ENCODE measurements around the gene GHSR.

DNA sequence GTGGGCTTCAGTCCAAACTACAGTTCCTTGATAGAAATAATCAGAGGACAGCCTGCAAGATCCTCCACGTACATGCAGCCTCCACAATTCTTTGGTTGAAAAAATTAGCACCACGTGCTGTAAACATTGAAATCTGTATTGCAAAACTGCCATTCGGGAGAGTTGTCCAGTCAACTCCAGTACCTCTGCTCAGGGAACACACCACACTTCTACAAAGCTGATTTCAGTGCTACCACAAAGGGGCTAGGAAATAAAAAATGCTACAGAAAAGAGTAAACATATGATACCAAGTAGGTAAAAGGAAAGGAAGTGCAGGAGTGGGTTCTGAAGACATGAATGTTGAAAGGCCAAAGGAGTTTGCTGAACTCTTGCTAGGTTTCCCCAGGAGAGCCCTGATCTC lies 40.4 kb downstream of the GHSR start:
- TF ChIP-seq EZH2phosphoT487 (IDR thresholded peaks at IDR 0.05; ENCODE audit: borderline replicate concordance, low read length) = no peak
- TF ChIP-seq, protein P1, sequence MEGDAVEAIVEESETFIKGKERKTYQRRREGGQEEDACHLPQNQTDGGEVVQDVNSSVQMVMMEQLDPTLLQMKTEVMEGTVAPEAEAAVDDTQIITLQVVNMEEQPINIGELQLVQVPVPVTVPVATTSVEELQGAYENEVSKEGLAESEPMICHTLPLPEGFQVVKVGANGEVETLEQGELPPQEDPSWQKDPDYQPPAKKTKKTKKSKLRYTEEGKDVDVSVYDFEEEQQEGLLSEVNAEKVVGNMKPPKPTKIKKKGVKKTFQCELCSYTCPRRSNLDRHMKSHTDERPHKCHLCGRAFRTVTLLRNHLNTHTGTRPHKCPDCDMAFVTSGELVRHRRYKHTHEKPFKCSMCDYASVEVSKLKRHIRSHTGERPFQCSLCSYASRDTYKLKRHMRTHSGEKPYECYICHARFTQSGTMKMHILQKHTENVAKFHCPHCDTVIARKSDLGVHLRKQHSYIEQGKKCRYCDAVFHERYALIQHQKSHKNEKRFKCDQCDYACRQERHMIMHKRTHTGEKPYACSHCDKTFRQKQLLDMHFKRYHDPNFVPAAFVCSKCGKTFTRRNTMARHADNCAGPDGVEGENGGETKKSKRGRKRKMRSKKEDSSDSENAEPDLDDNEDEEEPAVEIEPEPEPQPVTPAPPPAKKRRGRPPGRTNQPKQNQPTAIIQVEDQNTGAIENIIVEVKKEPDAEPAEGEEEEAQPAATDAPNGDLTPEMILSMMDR (IDR thresholded peaks at IDR 0.05; ENCODE audit: low read depth, low read length, poor library complexity, severe bottlenecking) = no peak

Measured in DOHH2 (cell line).